Kidney (tissue), 14 donors: ENCODE measurements around the gene CAMTA1. TPM values are rescaled to one million over a fixed set of nuclear protein-coding genes. Genes with fewer than 3 reads are reported as not detected.

ENCODE experiments used
- DNase-seq, 5 donors: peaks; one replicate each; pipeline ENCODE4 v3.0.0-alpha.2; 2013 to 2020
- FAIRE-seq: peaks from 2 replicates; lab custom pipeline; 2012; peaks lifted over from hg19 to GRCh38; lab: Jason Lieb, UNC
- H3K27ac ChIP-seq, 2 donors: one replicate each; pipeline ENCODE4 v1.7.0; 2013; ENCODE audit warnings: low read depth in 2 of 2, low read length in 2 of 2, inconsistent platforms in 1 of 2
- H3K27me3 ChIP-seq: one replicate; pipeline ENCODE4 v1.7.1; 2013; ENCODE audit warnings: low read length, inconsistent platforms; ENCODE audit not compliant: control insufficient read depth, insufficient read depth
- H3K36me3 ChIP-seq, 3 donors: one replicate each; pipeline versions ENCODE4 v1.7.0 to v1.7.1; 2013; ENCODE audit warnings: low read length in 3 of 3, control low read depth in 1 of 3, inconsistent platforms in 1 of 3; ENCODE audit not compliant: insufficient read depth in 3 of 3, control insufficient read depth in 2 of 3
- H3K4me1 ChIP-seq, 3 donors: one replicate each; pipeline versions ENCODE4 v1.7.0 to v1.7.1; 2013; ENCODE audit warnings: low read length in 3 of 3, inconsistent platforms in 1 of 3, low read depth in 1 of 3; ENCODE audit not compliant: control insufficient read depth in 2 of 3, insufficient read depth in 2 of 3
- H3K4me3 ChIP-seq, 3 donors: one replicate each; pipeline versions ENCODE4 v1.7.0 to v1.8.1; 2013; ENCODE audit warnings: low read length in 3 of 3, control low read depth in 1 of 3, inconsistent platforms in 1 of 3
- H3K9ac ChIP-seq, 3 donors: one replicate each; pipeline versions ENCODE4 v1.7.0 to v1.7.1; 2013; ENCODE audit warnings: low read length in 3 of 3, control low read depth in 1 of 3, inconsistent platforms in 1 of 3
- H3K9me3 ChIP-seq, 3 donors: one replicate each; pipeline versions ENCODE4 v1.7.0 to v1.7.1; 2013; ENCODE audit warnings: low read length in 3 of 3, control low read depth in 1 of 3, inconsistent platforms in 1 of 3; ENCODE audit not compliant: control insufficient read depth in 2 of 3, insufficient read depth in 1 of 3
- CTCF ChIP-seq: IDR thresholded peaks from 3 replicates; pipeline ENCODE4 v1.5.1; 2012; ENCODE audit warnings: mild to moderate bottlenecking, moderate library complexity, borderline replicate concordance; ENCODE audit not compliant: insufficient read depth; ENCODE audit errors: extremely low read depth
- intact Hi-C: fragments of 100-400 bp; cut with DNase I; formaldehyde crosslinking; loops from one replicate; pipeline ENCODE4 v1.11.1; 2022
- polyA plus RNA-seq: library from polyadenylated mRNA; stranded (reverse); fragments of 350-450 nt; fragmentation: Illumina TruSeq; extraction: RNeasy Lipid Tissue Mini Kit (QIAGEN cat#74804); gene quantifications from one replicate; pipeline ENCODE4 v1.2.3, GENCODE V29; 2014; ENCODE audit warnings: low read depth, low replicate concordance; ENCODE audit not compliant: insufficient read depth
- total RNA-seq: library from RNA; stranded (reverse); fragmentation: NEBNext Ultra II Directional; extraction: Animal tissue kit (Norgen Biotek cat#: 25700); gene quantifications from one replicate; pipeline ENCODE4 v1.2.1, GENCODE V29; 2021
- donor health status: control.
- donor health status: control.
- donor health status: control.
- donor health status: control.
- donor health status: control.
- donor health status: DM: yes; HTN: yes; CAD: no.
- donor health status: Normal renal cell carcinoma (clear cell type).

The CAMTA1 gene
- total and polyA plus RNA-seq, 2 donors from 2014 or later: 79.0 to 170 TPM

GRCh38 chr1:7430691-7431090, 645.4 kb downstream of the CAMTA1 start:
- no peak overlapping the region for H3K4me3 ChIP-seq
- peaks cover 0 to 1% (median 0%) of the 10 kb centered on the region in 3 donors for H3K9me3 ChIP-seq
- FAIRE-seq: no peak
- H3K27me3 ChIP-seq: no peaks in the 10 kb centered on the region
- intact Hi-C loops: no loop called here
- TF ChIP-seq CTCF: no peak
- no peaks in the 10 kb centered on the region for H3K36me3 ChIP-seq
- no peak overlapping the region for H3K27ac ChIP-seq
- H3K4me1 ChIP-seq: no peaks in the 10 kb centered on the region
- DNase-seq: no peak
- H3K9ac ChIP-seq: no peak overlapping the region

GRCh38 chr1:7432102-7432899, 647.0 kb downstream of the CAMTA1 start:
- no peaks in the 10 kb centered on the region for H3K36me3 ChIP-seq
- no peak overlapping the region for H3K9ac ChIP-seq
- no peaks in the 10 kb centered on the region for H3K4me1 ChIP-seq
- H3K27ac ChIP-seq: no peak overlapping the region
- H3K9me3 ChIP-seq: peaks cover 0 to 1% (median 0%) of the 10 kb centered on the region in 3 donors
- H3K27me3 ChIP-seq: no peaks in the 10 kb centered on the region
- intact Hi-C loops: no loop called here
- DNase-seq: peak in 3 of 5 donors; percentile 39 to 48 (median 47)
- FAIRE-seq: no peak
- H3K4me3 ChIP-seq: no peak overlapping the region
- no peak for TF ChIP-seq CTCF

GRCh38 chr1:7432900-7433380, 647.7 kb downstream of the CAMTA1 start:
- intact Hi-C loops: no loop called here
- peak in 1 of 5 donors; percentile 62 for DNase-seq
- FAIRE-seq: no peak
- Histone ChIP-seq H3K9ac (no peak overlapping the region), H3K4me1 (no peaks in the 10 kb centered on the region), H3K27ac (no peak overlapping the region), H3K4me3 (no peak overlapping the region), H3K27me3 (no peaks in the 10 kb centered on the region), H3K9me3 (peaks cover 0 to 1% (median 0%) of the 10 kb centered on the region in 3 donors), H3K36me3 (no peaks in the 10 kb centered on the region)
- TF ChIP-seq CTCF: no peak
